Ovary (tissue), 9 donors: ENCODE data around the gene ARHGDIB. TPM values are rescaled to one million over a fixed set of nuclear protein-coding genes. Genes with fewer than 3 reads are reported as not detected.

Experiments
- DNase-seq, 5 donors: peaks; one replicate each; pipeline ENCODE4 v3.0.0-alpha.2; 2019 to 2020
- H3K27ac ChIP-seq, 2 donors: fragments of 200-600 bp; one replicate each; pipeline versions ENCODE4 v1.5.1 to v1.8.0; 2019 to 2022
- H3K27me3 ChIP-seq: fragments of 200-600 bp; one replicate; pipeline ENCODE4 v1.8.0; 2022
- H3K36me3 ChIP-seq: fragments of 200-600 bp; sonication (generic); one replicate; pipeline ENCODE4 v1.5.1; 2019
- H3K4me1 ChIP-seq: one replicate; pipeline ENCODE4 v1.8.1; 2013; ENCODE audit warnings: mild to moderate bottlenecking, moderate library complexity; ENCODE audit not compliant: insufficient read depth
- H3K4me3 ChIP-seq: fragments of 200-600 bp; sonication (generic); one replicate; pipeline ENCODE4 v1.5.1; 2017
- H3K9me3 ChIP-seq, 2 donors: fragments of 200-600 bp in 1 of 2; sonication (generic) in 1 of 2; one replicate each; pipeline versions ENCODE4 v1.5.1 to v1.8.1; 2013 to 2019; ENCODE audit warnings: mild to moderate bottlenecking in 1 of 2, moderate library complexity in 1 of 2
- EP300 ChIP-seq: sonication (generic); formaldehyde crosslinking; IDR thresholded peaks from one replicate; pipeline ENCODE4 v1.6.1; 2017; ENCODE audit warnings: antibody characterized with exemption
- POLR2A ChIP-seq: fragments of 450-650 bp; IDR thresholded peaks from one replicate; pipeline ENCODE4 v1.6.1; 2017; ENCODE audit warnings: antibody characterized with exemption, mild to moderate bottlenecking, moderate library complexity
- WGBS, 3 donors: extraction: QIAGEN DNeasy Blood & Tissue Kit in 1 of 3; methylation state at CpG; one replicate each; pipeline versions ENCODE4 v1.1.5 to v1.1.7; 2013 to 2017; 5-methylcytosine and 5-hydroxymethylcytosine counted together
- intact Hi-C, 4 donors: fragments of 100-400 bp; cut with DNase I; formaldehyde crosslinking; loops; one replicate each; pipeline versions ENCODE4 v1.11.0 to v1.15.1; 2022 to 2023
- polyA plus RNA-seq, 2 donors: library from polyadenylated mRNA; stranded (reverse); fragments of 200-250 nt in 1 of 2; fragments of 350-450 nt in 1 of 2; fragmentation: Illumina TruSeq in 1 of 2; extraction: RNeasy Lipid Tissue Mini Kit (QIAGEN cat#74804) in 1 of 2; gene quantifications; one replicate each; pipeline ENCODE4 v1.2.3, GENCODE V29; 2013 to 2014
- total RNA-seq, 7 donors: library from RNA; depleted of rRNA in 2 of 7; stranded (reverse); fragments of >200 nt in 2 of 7; fragmentation: NEBNext Ultra II Directional in 3 of 7; extraction: Animal tissue kit (Norgen Biotek cat#: 25700) in 3 of 7; gene quantifications; one replicate each; pipeline versions ENCODE4 v1.1.0 to v1.2.4, GENCODE V29; 2016 to 2023
- TF ChIP-seq, protein P1 (sequence below), 3 donors: fragments of 450-650 bp in 2 of 3; fragments of 200-600 bp in 1 of 3; IDR thresholded peaks; one replicate each; pipeline versions ENCODE4 v1.5.1 to v1.8.0; 2016 to 2022; ENCODE audit warnings: antibody characterized with exemption in 3 of 3, mild to moderate bottlenecking in 1 of 3
- donor health status: DM: no; HTN: no; CAD: no; lungs with moderate emphysema.
- donor health status: DM: no; HTN: no; CAD: no.
- donor health status: Bipolar disorder and iron deficiency.
- donor health status: DM: yes; HTN: yes; CAD: no.
- donor health status: DM: no; HTN: no; CAD: no.
- donor health status: DM: yes; HTN: yes; CAD: no.

ARHGDIB gene
- total and polyA plus RNA-seq, 9 donors: 16.0 to 212 (median 36.6) TPM

DNA sequence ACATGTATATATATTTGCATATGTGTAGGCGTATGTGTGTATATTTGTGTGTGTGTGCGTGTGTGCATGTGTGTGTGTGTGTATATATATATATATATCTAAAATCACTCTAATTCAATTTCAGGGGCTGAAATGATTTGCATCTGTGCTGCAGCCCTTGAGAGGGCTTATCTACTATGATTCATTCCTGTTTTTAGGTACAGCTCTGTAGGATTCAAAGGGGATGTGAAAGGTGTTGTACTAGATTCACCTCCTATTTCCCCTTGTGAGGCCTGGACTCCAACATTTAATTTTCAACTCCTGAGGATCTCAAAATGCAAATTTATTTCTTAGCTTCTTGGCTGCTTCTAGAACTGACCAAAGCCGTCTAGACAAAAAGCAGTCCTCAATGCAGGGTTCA is 34.1 kb downstream of the ARHGDIB start:
- WGBS, 3 donors: 91 to 98% (median 94%) methylated on average over 3 of the region's 3 CpGs
- intact Hi-C loops: no loop called here

DNA sequence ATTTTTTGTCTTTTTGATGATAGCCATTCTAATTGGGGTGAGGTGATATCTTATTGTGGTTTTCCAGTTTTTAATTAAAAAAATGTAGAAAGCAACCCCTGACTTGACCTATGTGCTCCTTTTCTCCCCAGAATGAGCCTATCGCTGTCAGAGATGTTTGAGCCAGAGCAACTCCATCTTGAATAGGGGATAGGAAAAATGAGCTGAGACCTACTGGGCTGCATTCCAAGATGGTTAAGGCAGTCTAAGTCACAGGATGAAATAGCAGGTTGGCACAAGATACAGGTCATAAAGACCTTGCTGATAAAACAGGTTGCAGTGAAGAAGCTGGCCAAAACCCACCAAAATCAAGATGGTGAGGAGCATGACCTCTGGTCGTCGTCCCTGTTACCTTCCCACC is 36.9 kb downstream of the ARHGDIB start:
- TF ChIP-seq POLR2A (no peak), EP300 (no peak)
- TF ChIP-seq, protein P1, sequence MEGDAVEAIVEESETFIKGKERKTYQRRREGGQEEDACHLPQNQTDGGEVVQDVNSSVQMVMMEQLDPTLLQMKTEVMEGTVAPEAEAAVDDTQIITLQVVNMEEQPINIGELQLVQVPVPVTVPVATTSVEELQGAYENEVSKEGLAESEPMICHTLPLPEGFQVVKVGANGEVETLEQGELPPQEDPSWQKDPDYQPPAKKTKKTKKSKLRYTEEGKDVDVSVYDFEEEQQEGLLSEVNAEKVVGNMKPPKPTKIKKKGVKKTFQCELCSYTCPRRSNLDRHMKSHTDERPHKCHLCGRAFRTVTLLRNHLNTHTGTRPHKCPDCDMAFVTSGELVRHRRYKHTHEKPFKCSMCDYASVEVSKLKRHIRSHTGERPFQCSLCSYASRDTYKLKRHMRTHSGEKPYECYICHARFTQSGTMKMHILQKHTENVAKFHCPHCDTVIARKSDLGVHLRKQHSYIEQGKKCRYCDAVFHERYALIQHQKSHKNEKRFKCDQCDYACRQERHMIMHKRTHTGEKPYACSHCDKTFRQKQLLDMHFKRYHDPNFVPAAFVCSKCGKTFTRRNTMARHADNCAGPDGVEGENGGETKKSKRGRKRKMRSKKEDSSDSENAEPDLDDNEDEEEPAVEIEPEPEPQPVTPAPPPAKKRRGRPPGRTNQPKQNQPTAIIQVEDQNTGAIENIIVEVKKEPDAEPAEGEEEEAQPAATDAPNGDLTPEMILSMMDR (IDR thresholded peaks at IDR 0.05): no peak
- no peak for DNase-seq
- Histone ChIP-seq H3K27me3 (no peaks in the 10 kb centered on the region), H3K4me1 (peaks cover 2% of the 10 kb centered on the region), H3K4me3 (no peak overlapping the region), H3K36me3 (no peaks in the 10 kb centered on the region), H3K27ac (no peak overlapping the region), H3K9me3 (no peaks in the 10 kb centered on the region)
- intact Hi-C loops: no loop called here
- 86 to 94% (median 87%) methylated on average over 3 of the region's 3 CpGs for WGBS, 3 donors

More for the DNA sequence above, 34.1 kb downstream of the ARHGDIB start:
- Histone ChIP-seq H3K4me3 (no peak overlapping the region), H3K27me3 (no peaks in the 10 kb centered on the region), H3K27ac (no peak overlapping the region), H3K9me3 (no peaks in the 10 kb centered on the region), H3K36me3 (no peaks in the 10 kb centered on the region), H3K4me1 (peaks cover 2% of the 10 kb centered on the region)
- TF ChIP-seq EP300 (no peak), POLR2A (no peak)
- TF ChIP-seq, protein P1 (IDR thresholded peaks at IDR 0.05): no peak
- DNase-seq: no peak

DNA sequence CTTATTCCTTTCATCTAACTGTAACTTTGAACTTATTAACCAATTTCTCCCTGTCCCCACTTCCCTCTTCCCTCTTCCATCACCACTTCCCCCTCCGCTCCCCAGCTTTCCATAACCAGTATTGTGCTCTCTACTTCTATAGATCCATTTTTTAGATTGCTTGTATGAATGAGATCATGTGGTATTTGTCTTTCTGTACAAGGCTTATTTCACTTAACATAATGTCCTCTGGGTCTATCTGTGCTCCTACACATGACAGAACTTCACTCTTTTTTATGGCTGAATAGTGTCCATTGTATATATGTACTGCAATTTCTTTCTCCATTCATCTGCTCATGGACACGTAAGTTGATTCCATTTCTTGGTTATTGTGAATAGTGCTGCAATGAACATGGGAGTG is 37.5 kb downstream of the ARHGDIB start:
- 92 to 99% (median 97%) methylated on average over 2 of the region's 2 CpGs for WGBS, 3 donors
- intact Hi-C loops: no loop called here
- Histone ChIP-seq H3K36me3 (no peaks in the 10 kb centered on the region), H3K4me3 (no peak overlapping the region), H3K27ac (no peak overlapping the region), H3K9me3 (no peaks in the 10 kb centered on the region), H3K27me3 (no peaks in the 10 kb centered on the region), H3K4me1 (peaks cover 2% of the 10 kb centered on the region)
- no peak for DNase-seq
- TF ChIP-seq, protein P1 (IDR thresholded peaks at IDR 0.05): no peak

DNA sequence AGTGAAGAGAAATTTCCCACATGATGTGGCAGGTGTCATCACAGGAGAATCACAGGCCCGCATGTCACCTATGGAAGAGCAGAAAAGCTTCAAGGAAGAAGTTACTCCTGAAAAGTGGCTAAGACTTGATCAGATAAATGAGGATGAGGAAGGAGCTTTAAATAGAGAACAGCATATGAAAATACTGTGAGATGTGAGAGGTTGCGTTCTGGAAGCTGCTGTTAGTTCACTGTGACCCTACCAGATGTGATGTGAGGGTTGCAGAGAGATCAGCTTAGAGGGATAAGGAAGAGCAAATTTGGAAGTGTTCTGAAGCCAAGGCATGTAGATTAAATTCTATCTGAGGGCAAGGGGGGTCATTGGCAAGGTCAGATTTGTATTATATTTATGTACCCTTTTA is 40.2 kb downstream of the ARHGDIB start:
- 83 to 94% (median 87%) methylated on average over 2 of the region's 2 CpGs for WGBS, 3 donors
- no peak for DNase-seq
- intact Hi-C loops: no loop called here
- H3K27me3 ChIP-seq: no peaks in the 10 kb centered on the region
- no peak overlapping the region for H3K4me3 ChIP-seq
- TF ChIP-seq, protein P1 (IDR thresholded peaks at IDR 0.05): no peak
- no peak for TF ChIP-seq POLR2A
- TF ChIP-seq EP300: no peak
- no peaks in the 10 kb centered on the region for H3K9me3 ChIP-seq
- H3K27ac ChIP-seq: no peak overlapping the region
- H3K4me1 ChIP-seq: no peaks in the 10 kb centered on the region
- no peaks in the 10 kb centered on the region for H3K36me3 ChIP-seq
